Spleen (tissue), 7 donors: ENCODE data around the gene MED26.

ENCODE experiments used
- CTCF ChIP-seq, 11 experiments: fragments of 200-600 bp in 7 of 11; fragments of 450-650 bp in 4 of 11; sonication (generic) in 4 of 11; IDR thresholded peaks in 8 of 11; conservative IDR thresholded peaks in 3 of 11; 1 replicate in 7 of 11; 2 replicates in 4 of 11; pipeline versions ENCODE4 v1.4.0 to v1.8.0; 2016 to 2021; ENCODE audit warnings: antibody characterized with exemption in 11 of 11, inconsistent platforms in 4 of 11, mild to moderate bottlenecking in 1 of 11
- POLR2A ChIP-seq, 3 donors: fragments of 450-650 bp; IDR thresholded peaks; one replicate each; pipeline ENCODE4 v1.5.1; 2017; ENCODE audit warnings: antibody characterized with exemption in 3 of 3, mild to moderate bottlenecking in 1 of 3
- donor health status: DM: no; HTN: no; CAD: no; lungs with moderate emphysema.
- donor health status: DM: no; HTN: no; CAD: no.
- donor health status: DM: no; HTN: no; CAD: no.

GRCh38 chr19:16645140-16645539, 17.1 kb upstream of the MED26 start:
- TF ChIP-seq POLR2A (IDR thresholded peaks at IDR 0.05) (no peak), CTCF (IDR thresholded peaks at IDR 0.05 in 8 of 11, conservative IDR thresholded peaks at IDR 0.05 in 3 of 11) (no peak)
